PC-9 (cell line): ENCODE results near the gene LEKR1.

Experiments
- EZH2 ChIP-seq: fragments of 200-600 bp; sonication (generic); IDR thresholded peaks from 2 replicates; pipeline ENCODE4 v1.8.0; 2017; ENCODE audit warnings: antibody characterized with exemption, low read depth
- TF ChIP-seq, protein P1 (sequence below): fragments of 200-600 bp; sonication (generic); conservative IDR thresholded peaks from 2 replicates; pipeline ENCODE4 v1.6.1; 2017; ENCODE audit warnings: mixed run types, antibody characterized with exemption, mild to moderate bottlenecking, moderate library complexity

DNA sequence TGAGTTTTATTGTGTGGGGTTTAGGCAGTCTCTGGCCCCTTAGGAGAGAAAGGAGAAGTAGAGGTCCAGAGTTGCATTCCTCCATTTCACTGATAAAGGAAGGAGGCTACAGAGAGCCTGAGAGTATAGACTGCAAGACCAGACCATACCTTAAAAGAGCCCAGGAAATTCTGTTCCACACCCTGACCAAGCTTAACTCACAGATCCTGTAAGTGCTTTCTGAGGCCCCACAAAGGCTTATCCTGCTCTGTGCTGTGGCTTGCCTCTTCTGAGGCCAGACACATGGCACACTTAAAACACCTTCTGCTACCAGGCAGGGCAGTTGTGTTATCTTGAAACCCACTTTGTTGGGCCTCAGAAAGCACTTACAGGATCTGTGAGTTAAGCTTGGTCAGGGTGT lies 39.2 kb upstream of the LEKR1 start:
- TF ChIP-seq, protein P1, sequence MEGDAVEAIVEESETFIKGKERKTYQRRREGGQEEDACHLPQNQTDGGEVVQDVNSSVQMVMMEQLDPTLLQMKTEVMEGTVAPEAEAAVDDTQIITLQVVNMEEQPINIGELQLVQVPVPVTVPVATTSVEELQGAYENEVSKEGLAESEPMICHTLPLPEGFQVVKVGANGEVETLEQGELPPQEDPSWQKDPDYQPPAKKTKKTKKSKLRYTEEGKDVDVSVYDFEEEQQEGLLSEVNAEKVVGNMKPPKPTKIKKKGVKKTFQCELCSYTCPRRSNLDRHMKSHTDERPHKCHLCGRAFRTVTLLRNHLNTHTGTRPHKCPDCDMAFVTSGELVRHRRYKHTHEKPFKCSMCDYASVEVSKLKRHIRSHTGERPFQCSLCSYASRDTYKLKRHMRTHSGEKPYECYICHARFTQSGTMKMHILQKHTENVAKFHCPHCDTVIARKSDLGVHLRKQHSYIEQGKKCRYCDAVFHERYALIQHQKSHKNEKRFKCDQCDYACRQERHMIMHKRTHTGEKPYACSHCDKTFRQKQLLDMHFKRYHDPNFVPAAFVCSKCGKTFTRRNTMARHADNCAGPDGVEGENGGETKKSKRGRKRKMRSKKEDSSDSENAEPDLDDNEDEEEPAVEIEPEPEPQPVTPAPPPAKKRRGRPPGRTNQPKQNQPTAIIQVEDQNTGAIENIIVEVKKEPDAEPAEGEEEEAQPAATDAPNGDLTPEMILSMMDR: no peak
- no peak for TF ChIP-seq EZH2
